COLO668 (cell line): ENCODE measurements around the gene PRRT2.
"Not testable (repeated sequence)": the region's sequence is repeated elsewhere in the genome, so short reads cannot be mapped to it uniquely, and the experiment has no call there.

Experiments used
- DNase-seq: peaks from one replicate; lab custom pipeline; 2025; ENCODE audit not compliant: unreplicated experiment; lab: John Stamatoyannopoulos, UW

The PRRT2 gene

DNA sequence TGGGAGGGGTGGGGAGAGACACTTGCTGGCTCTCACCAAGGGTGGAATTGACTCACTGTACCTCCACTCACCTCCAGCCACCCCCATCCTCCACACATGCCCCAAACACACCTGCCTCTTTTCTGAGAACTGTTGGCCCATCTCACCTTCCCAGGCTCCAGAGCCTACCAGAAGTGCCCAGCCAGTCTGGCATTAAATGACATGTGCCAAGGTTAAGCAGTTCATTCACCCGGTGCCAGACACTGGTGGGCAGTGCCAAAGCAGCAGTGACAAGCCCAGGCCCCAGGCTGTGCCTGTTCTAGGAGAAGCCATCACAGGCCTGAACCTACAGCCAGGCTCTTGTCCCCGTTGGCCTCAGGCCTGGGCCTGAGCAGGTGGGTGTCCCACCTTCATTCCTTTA is 19.5 kb downstream of the PRRT2 start:
- no peak for DNase-seq

GRCh38 chr16:29833219-29833618 is 21.2 kb downstream of the PRRT2 start:
- DNase-seq: not testable (repeated sequence)

- no peak for DNase-seq
Measured at GRCh38 chr16:29834079-29834478, 22.1 kb downstream of the PRRT2 start.

- no peak for DNase-seq
Measured at GRCh38 chr16:29835926-29836325, 23.9 kb downstream of the PRRT2 start.

DNA sequence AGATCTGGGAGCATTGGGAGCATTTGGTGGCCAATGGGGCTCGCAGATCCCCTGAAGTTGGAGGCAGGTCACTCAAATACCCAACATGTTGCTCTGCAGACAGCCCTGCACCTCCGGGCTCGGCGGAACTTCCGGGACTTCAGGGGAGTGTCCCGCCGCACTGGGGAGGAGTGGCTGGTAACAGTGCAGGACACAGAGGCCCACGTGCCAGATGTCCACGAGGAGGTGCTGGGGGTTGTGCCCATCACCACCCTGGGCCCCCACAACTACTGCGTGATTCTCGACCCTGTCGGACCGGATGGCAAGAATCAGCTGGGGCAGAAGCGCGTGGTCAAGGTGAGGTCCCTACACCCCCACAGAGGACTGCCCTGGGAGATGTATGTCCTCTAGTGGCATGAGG is 24.6 kb downstream of the PRRT2 start:
- no peak for DNase-seq

GRCh38 chr16:29837841-29838240 is 25.8 kb downstream of the PRRT2 start:
- DNase-seq: no peak

- DNase-seq: no peak
Measured at GRCh38 chr16:29839822-29840221, 27.8 kb downstream of the PRRT2 start.

DNA sequence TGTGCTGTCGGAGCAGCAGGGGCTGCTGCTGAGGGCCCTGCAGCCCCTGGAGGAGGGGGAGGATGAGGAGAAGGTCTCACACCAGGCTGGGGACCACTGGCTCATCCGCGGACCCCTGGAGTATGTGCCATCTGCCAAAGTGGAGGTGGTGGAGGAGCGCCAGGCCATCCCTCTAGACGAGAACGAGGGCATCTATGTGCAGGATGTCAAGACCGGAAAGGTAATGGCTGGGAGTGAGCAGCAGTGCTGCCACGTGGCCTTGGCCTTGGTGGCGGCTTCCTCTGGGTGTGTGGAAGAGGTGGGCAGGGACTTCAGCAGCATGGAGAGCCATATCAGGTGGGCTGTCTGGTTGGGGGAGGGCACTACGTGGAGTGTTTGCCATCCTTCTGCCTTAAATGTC is 28.2 kb downstream of the PRRT2 start:
- no peak for DNase-seq

DNA sequence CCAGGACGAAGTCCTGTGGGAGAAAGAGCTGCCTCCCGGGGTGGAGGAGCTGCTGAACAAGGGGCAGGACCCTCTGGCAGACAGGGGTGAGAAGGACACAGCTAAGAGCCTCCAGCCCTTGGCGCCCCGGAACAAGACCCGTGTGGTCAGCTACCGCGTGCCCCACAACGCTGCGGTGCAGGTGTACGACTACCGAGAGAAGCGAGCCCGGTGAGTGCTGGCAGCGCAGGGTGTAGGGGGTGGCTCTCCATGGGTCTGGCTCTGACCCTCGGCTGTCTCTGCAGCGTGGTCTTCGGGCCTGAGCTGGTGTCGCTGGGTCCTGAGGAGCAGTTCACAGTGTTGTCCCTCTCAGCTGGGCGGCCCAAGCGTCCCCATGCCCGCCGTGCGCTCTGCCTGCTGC is 29.6 kb downstream of the PRRT2 start:
- DNase-seq: no peak

- DNase-seq: no peak
Measured at GRCh38 chr16:29842732-29843346, 30.8 kb downstream of the PRRT2 start.

DNA sequence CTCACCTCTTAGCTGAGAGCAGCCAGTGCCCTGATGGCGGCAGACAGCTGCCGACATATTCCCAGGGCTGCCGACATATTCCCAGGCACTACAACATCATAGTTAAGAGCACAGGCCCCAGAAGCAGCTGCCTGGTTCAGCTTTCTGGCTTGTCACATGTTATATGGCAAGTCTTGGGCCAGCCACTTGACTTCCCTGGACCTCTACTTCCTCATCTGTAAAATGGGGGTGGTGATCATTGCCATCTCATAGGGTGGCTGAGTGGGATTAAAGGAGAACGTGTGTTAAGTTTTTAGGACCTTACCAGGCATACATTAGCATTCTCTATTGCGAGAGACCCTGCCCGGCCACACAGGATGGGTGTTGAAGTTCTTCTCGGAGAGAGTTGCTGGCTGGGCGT is 31.9 kb downstream of the PRRT2 start:
- no peak for DNase-seq

DNA sequence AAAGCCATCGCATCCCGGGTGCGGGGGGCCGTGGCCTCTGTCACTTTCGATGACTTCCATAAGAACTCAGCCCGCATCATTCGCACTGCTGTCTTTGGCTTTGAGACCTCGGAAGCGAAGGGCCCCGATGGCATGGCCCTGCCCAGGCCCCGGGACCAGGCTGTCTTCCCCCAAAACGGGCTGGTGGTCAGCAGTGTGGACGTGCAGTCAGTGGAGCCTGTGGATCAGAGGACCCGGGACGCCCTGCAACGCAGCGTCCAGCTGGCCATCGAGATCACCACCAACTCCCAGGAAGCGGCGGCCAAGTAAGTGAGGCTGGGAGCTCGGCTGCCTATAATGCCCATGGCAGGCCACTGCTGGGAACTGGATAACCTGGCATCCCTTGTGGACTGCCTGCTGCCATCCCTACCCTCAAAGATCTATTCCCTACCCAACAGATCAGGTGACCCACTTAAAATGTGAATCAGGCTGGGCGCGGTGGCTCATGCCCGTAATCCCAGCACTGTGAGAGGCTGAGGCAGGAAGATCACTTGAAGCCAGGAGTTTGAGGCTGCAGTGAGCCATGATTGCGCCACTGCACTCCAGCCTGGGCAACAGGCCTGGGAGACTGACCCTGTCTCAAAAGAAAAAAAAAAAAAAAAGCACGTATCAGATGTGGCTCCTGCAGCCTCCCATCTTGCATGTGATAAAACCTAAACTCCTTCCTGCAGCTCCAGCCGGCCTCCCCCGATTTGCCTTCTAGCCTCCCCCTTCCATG is 32.8 kb downstream of the PRRT2 start:
- no peak for DNase-seq

DNA sequence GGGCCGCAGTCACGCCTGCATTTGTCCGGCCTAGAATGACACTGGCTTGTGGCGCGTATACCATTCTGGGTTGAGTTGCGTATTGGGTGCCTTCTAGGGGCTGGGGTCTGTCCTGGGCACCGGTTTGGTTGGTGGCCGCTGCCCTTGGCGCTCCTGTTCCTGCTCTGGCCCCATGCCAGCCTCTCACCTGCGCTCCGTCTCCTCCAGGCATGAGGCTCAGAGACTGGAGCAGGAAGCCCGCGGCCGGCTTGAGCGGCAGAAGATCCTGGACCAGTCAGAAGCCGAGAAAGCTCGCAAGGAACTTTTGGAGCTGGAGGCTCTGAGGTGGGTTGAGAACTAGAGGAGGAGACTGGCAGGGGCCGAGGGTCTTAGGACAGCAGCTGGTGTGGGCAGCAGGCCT is 33.7 kb downstream of the PRRT2 start:
- no peak for DNase-seq

- peak; percentile 75 for DNase-seq
Measured at GRCh38 chr16:29848420-29849297, 36.7 kb downstream of the PRRT2 start.

GRCh38 chr16:29849505-29849904 is 37.5 kb downstream of the PRRT2 start:
- DNase-seq: no peak

- no peak for DNase-seq
Measured at GRCh38 chr16:29850998-29851397, 39.0 kb downstream of the PRRT2 start.

DNA sequence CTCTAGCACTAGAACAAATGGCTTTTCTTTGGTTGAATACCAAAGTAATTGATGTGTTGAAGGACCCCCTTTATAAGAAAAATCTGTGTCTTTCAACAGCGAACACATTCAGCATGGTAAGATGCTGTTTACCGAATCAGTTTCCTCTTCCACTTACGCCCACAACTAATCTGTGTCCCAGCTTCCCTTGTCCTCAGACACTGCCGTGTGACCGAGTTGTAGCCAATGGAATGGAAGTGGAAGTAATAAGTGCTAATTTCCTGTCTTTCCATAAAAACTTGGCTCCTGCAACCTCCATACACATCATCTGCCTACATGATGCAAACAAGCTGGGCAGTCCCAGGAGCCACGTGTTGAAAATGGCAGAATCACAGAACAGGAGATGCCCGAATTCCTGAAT is 40.7 kb downstream of the PRRT2 start:
- DNase-seq: no peak

DNA sequence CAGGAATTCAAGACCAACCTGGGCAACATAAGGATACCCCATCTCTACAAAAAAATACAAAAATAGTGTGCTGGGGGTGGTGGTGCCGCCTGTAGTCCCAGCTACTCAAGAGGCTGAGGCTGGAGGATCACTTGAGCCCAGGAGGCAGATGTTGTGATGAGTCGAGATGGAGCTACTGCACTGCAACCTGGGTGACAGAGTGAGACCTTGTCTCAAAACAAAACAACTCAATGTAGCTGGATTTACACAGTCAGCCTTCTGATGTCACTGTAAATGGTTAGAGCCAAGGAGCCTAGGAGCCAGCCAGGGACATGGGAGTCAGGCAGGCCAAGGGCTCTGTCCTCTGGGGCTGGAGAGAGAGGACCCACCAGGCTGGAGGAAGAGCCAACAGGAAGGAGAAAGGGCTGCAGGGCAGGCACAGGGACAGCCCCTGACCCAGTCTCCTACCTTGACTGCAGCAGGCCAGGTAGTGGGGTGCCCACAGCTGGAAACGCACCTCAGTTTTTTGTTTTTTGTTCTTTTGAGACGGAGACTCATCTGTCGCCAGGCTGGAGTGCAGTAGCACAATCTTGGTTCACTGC is 42.6 kb downstream of the PRRT2 start:
- no peak for DNase-seq

- no peak for DNase-seq
Measured at GRCh38 chr16:29857133-29857760, 45.3 kb downstream of the PRRT2 start.

GRCh38 chr16:29858149-29858849 is 46.3 kb downstream of the PRRT2 start:
- no peak for DNase-seq
